ENCODE measurements around the gene PANX1.

- TF ChIP-seq CTCF (IDR thresholded peaks at IDR 0.05; ENCODE audit: low read length) (no peak), EZH2 (IDR thresholded peaks at IDR 0.05; ENCODE audit: borderline replicate concordance, low read length) (no peak)
Observed at GRCh38 chr11:94104734-94105133, 23.9 kb upstream of the PANX1 start.

Measured in OCI-LY1 (cell line).